GM12878 (cell line): ENCODE measurements around the gene EGFL8.

Source experiments
- CTCF ChIP-seq, 3 experiments: IDR thresholded peaks in 2 of 3; conservative IDR thresholded peaks in 1 of 3; 2 replicates each; pipeline ENCODE4 v1.5.1; 2011; ENCODE audit warnings: low read depth in 3 of 3, low read length in 3 of 3, mild to moderate bottlenecking in 3 of 3, control low read depth in 2 of 3, moderate library complexity in 2 of 3, inconsistent platforms in 1 of 3, mixed read lengths in 1 of 3; ENCODE audit not compliant: control insufficient read depth in 2 of 3, insufficient read depth in 1 of 3; ENCODE audit errors: extremely low read depth in 1 of 3
- HCFC1 ChIP-seq: fragments of 150-350 bp; IDR thresholded peaks from 2 replicates; pipeline ENCODE4 v1.6.1; 2014; ENCODE audit warnings: low read length
- MYC ChIP-seq: IDR thresholded peaks from 2 replicates; pipeline ENCODE4 v1.6.1; 2011; ENCODE audit warnings: mild to moderate bottlenecking, low read length, moderate library complexity, inconsistent platforms; ENCODE audit not compliant: insufficient read depth, insufficient replicate concordance, insufficient read length, severe bottlenecking
- SMAD1 ChIP-seq: fragments of 450-650 bp; IDR thresholded peaks from 2 replicates; pipeline ENCODE4 v1.6.1; 2018; ENCODE audit warnings: mild to moderate bottlenecking, low read depth; ENCODE audit not compliant: partially characterized antibody
- SMC3 ChIP-seq: IDR thresholded peaks from 2 replicates; pipeline ENCODE4 v1.6.1; 2011; ENCODE audit warnings: low read length, improper control_type of control experiment, borderline replicate concordance
- SP1 ChIP-seq: IDR thresholded peaks from one replicate; pipeline ENCODE4 v1.6.1; 2011; ENCODE audit warnings: low read depth, low read length
- SREBF2 ChIP-seq: IDR thresholded peaks from 2 replicates; pipeline ENCODE4 v1.6.1; 2012; ENCODE audit warnings: mild to moderate bottlenecking, low read length
- ZBTB33 ChIP-seq: fragments of 450-650 bp; IDR thresholded peaks from 2 replicates; pipeline ENCODE4 v1.6.1; 2017; ENCODE audit warnings: mild to moderate bottlenecking

GRCh38 chr6:32151863-32152768 is 12.3 kb upstream of the EGFL8 start, which contains the start of gene PRRT1:
- TF ChIP-seq HCFC1 (no peak), SP1 (no peak), SMC3 (no peak), MYC (no peak), ZBTB33 (no peak), CTCF (IDR thresholded peaks at IDR 0.05 in 2 of 3, conservative IDR thresholded peaks at IDR 0.05 in 1 of 3; ENCODE audit: control insufficient read depth in 2 of 3, extremely low read depth in 1 of 3, insufficient read depth in 1 of 3, low read depth in 3 of 3, low read length in 3 of 3) (no peak), SMAD1 (no peak), SREBF2 (no peak)
